ENCODE data around the gene CCDC27.
"Not testable (repeated sequence)": the region's sequence is repeated elsewhere in the genome, so short reads cannot be mapped to it uniquely, and the experiment has no call there.

The CCDC27 gene

GRCh38 chr1:3795453-3796214 lies 43.4 kb downstream of the CCDC27 start:
- DNase-seq (ENCODE audit: low read depth) = no peak
- TF ChIP-seq, protein P1, sequence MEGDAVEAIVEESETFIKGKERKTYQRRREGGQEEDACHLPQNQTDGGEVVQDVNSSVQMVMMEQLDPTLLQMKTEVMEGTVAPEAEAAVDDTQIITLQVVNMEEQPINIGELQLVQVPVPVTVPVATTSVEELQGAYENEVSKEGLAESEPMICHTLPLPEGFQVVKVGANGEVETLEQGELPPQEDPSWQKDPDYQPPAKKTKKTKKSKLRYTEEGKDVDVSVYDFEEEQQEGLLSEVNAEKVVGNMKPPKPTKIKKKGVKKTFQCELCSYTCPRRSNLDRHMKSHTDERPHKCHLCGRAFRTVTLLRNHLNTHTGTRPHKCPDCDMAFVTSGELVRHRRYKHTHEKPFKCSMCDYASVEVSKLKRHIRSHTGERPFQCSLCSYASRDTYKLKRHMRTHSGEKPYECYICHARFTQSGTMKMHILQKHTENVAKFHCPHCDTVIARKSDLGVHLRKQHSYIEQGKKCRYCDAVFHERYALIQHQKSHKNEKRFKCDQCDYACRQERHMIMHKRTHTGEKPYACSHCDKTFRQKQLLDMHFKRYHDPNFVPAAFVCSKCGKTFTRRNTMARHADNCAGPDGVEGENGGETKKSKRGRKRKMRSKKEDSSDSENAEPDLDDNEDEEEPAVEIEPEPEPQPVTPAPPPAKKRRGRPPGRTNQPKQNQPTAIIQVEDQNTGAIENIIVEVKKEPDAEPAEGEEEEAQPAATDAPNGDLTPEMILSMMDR (IDR thresholded peaks at IDR 0.05; ENCODE audit: low read length, missing control alignments) = no peak

DNA sequence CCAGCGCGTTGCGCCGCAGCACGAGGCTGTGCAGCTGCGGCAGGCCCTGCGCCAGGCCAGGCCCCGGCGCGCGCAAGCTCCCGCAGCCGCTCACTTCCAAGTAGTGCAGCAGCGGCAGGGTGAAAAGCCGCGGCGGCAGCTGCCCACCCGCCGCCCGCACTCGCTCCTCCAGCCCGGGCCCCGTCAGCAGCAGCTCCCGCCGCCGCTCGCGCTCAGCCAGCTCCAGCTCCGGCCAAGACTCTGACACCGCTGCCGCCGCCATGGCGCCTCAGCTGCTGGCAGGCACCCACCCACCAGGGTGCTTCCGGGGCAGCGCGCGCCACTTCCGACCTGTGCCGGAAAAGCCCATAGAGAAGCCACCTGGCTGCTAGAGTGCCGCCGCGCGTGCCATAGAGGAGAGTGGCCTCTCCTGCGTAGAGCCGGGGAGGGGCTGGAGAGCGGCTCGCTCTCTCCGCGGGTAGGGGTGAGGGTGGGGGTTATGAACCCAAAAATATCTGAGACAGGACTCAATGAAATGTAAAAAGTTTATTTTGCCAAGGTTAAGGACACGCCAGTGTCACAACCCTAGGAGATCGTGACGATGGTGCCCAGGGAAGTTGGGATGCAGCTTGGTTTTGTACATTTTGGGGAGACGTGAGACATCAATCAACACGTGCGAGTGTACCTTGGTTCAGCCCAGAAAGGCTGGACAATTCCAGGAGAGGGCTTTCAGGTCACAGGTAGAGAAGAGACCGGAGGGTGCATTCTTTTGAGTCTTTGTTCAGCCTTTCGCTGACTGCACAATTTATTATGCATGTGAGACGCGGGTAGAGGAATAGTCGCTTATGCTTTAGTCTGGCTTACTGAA lies 44.2 kb downstream of the CCDC27 start, which contains the start of gene LRRC47:
Gene LRRC47, minus strand, starts transcription at position 284 of the 847 bp plus-strand sequence. Its CDS starts 22 bp downstream, at position 262.
- peak within 1 kb of the TSS; percentile 78 for H3K4me3 ChIP-seq (replicated peaks; ENCODE audit: low read depth, low read length)
- TF ChIP-seq, protein P1 (IDR thresholded peaks at IDR 0.05; ENCODE audit: low read length, missing control alignments) = no peak
- DNase-seq (ENCODE audit: low read depth) = peak; percentile 93

More at GRCh38 chr1:3795453-3796214, 43.4 kb downstream of the CCDC27 start:
- H3K4me3 ChIP-seq (replicated peaks; ENCODE audit: low read depth, low read length) = peak overlapping the region; percentile 78

DNA sequence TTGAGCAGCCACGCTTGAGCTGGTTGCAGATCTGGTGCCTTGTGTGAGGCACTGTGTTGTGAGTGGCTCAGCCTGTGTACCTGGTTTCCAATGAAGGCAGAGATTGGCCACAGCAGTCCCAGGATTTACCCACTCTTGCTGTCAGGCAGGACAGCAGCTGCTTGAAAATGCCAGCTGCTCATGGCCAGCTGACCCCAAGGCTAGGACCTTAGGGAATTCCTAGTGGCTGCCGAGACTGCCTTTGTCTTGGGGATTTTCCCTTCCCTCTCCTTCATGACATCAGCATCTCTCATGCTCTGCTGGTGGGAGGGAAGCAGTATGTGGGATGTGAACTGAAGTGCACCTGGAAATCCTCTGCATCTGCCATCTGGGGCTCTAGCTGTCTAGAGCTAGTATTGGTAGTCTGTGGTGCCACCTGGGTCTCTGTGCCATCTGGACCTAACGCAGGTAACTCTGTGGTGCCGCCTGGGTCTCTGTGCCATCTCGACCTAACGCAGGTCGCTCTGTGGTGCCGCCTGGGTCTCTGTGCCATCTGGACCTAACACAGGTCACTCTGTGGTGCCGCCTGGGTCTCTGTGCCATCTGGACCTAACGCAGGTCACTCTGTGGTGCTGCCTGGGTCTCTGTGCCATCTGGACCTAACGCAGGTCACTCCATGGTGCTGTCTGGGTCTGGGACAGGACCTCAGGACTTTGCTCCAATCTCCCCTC lies 47.9 kb downstream of the CCDC27 start:
- TF ChIP-seq, protein P1 (IDR thresholded peaks at IDR 0.05; ENCODE audit: low read length, missing control alignments) = no peak
- DNase-seq (ENCODE audit: low read depth) = no peak
- H3K4me3 ChIP-seq (replicated peaks; ENCODE audit: low read depth, low read length) = no peak overlapping the region

- not testable (repeated sequence) for H3K4me3 ChIP-seq (replicated peaks; ENCODE audit: low read depth, low read length); DNase-seq (ENCODE audit: low read depth)
Observed at GRCh38 chr1:3800795-3801194, 48.5 kb downstream of the CCDC27 start.

GRCh38 chr1:3803905-3804626 lies 51.8 kb downstream of the CCDC27 start:
- TF ChIP-seq, protein P1 (IDR thresholded peaks at IDR 0.05; ENCODE audit: low read length, missing control alignments) = no peak
- DNase-seq (ENCODE audit: low read depth) = peak; percentile 38
- peak overlapping the region; percentile 6 for H3K4me3 ChIP-seq (replicated peaks; ENCODE audit: low read depth, low read length)

DNA sequence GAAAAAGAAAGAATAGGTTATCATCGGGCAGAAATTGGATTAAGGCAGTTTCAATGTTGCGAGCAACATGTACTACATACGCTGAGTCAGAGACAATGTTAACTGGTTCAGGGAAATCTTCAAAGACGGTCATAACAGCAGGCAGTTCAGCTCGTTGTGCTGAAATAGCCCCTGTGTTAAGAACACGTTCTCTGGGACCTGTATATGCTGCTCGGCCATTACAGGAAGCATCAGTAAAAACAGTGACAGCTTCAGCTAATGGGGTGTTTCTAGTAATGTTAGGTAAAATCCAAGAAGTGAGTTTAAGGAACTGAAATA lies 52.3 kb downstream of the CCDC27 start:
- peak; percentile 29 for DNase-seq (ENCODE audit: low read depth)
- H3K4me3 ChIP-seq (replicated peaks; ENCODE audit: low read depth, low read length) = peak overlapping the region; percentile 6

- DNase-seq (ENCODE audit: low read depth) = no peak
- TF ChIP-seq, protein P1 (IDR thresholded peaks at IDR 0.05; ENCODE audit: low read length, missing control alignments) = no peak
- H3K4me3 ChIP-seq (replicated peaks; ENCODE audit: low read depth, low read length) = no peak overlapping the region
Observed at GRCh38 chr1:3805038-3805437, 52.8 kb downstream of the CCDC27 start.

Data from fibroblast of pulmonary artery (primary cell).